ENCODE data around the gene TRMT1L.
"Not testable (repeated sequence)": the region's sequence is repeated elsewhere in the genome, so short reads cannot be mapped to it uniquely, and the experiment has no call there.

Gene TRMT1L

DNA sequence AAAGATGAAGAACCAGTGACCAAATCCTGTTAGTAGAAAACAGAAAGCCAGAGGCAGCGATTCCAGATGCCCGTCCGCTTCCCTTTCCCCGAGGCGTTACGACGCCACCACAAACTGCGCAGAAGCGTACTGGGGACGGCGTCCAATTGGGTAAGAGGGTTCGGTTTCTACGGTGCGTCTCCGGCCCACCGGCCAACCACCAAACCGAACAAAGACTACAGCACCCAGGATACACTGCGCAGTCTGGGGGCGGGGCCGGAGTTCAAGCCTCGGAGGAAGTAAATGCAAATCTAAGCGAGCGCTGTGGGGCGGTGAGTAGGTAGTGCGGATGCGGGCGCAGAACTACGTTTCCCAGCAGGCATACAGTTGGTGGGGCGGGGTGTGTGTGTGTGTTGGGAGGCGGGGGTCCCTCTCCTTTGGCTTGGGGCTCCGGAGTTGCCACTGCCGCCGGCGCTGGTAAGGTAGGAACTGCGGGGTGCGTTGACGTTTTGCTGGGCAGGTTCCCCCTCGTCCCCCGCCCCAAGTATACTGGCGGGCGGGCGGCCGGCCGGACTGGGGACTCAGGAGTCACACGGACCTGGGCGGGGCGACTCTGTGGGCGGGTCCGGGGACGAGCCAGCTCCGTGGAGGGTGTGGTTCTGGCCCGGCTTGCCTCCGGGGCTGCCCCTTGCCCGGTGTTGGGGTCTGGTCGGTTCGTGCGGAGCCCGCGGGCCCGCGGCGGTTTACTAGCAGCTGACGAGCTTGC, at the start of gene TRMT1L, which contains the start of gene SWT1:
Gene TRMT1L, minus strand, starts transcription at position 100 of the 745 bp plus-strand sequence. CDS start 241 bp downstream, outside the sequence.
Gene SWT1, plus strand, starts transcription at position 314 of the 745 bp plus-strand sequence. CDS start 3,675 bp downstream, outside the sequence.
- peak; percentile 95 to 98 for DNase-seq (ENCODE audit: extremely low read depth in 1 of 2, low read depth in 1 of 2)

DNA sequence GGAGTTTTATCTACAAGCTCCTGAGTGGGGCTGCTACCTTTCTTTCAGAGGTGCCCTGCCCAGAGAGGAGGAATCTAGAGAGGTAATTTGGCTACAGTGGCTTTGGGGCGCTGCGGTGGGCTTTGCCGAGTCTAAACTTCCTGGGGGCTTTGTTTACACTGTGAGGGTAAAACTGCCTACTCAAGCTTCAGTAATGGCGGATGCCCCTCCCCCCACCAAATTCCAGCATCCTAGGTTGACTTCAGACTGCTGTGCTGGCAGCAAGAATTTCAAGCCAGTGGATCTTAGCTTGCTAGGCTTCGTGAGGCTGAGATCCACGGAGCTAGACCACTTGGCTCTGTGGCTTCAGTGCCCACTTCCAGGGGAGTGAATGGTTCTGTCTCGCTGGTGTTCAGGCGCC, 44.1 kb upstream of the TRMT1L start:
- no peak for DNase-seq (ENCODE audit: extremely low read depth in 1 of 2, low read depth in 1 of 2)

- DNase-seq (ENCODE audit: extremely low read depth in 1 of 2, low read depth in 1 of 2), result not testable (repeated sequence)
These were observed 42.0 kb upstream of the TRMT1L start for GRCh38 chr1:185198712-185199111.

- no peak for DNase-seq (ENCODE audit: extremely low read depth in 1 of 2, low read depth in 1 of 2)
These were observed 37.0 kb upstream of the TRMT1L start for GRCh38 chr1:185193756-185194155.

- DNase-seq (ENCODE audit: extremely low read depth in 1 of 2, low read depth in 1 of 2), result no peak
These were observed 13.6 kb upstream of the TRMT1L start for GRCh38 chr1:185170291-185170848.

- DNase-seq (ENCODE audit: extremely low read depth in 1 of 2, low read depth in 1 of 2), result no peak
These were observed 9.4 kb upstream of the TRMT1L start for GRCh38 chr1:185166106-185166505.

DNA sequence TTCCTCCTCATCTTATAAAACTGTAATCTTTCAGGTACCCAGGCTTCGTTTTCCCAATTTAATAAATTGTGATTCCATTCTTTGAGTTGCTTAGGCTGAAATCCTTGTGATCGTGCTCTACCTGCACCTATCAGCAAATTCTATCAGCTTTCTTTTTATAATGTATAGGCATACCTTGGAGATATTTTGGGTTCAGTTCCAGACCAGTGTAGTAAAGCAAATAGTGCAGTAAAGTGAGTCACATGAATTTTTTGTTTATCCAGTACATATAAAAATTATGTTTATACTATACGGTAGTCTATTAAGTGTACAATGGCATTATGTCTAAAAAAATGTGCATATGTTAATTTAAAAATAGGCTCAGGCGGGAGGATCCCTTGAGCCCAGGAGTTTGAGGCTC, 5.7 kb upstream of the TRMT1L start:
- no peak for DNase-seq (ENCODE audit: extremely low read depth in 1 of 2, low read depth in 1 of 2)

GRCh38 chr1:185159966-185160365, 3.2 kb upstream of the TRMT1L start:
- no peak for DNase-seq (ENCODE audit: extremely low read depth in 1 of 2, low read depth in 1 of 2)

DNA sequence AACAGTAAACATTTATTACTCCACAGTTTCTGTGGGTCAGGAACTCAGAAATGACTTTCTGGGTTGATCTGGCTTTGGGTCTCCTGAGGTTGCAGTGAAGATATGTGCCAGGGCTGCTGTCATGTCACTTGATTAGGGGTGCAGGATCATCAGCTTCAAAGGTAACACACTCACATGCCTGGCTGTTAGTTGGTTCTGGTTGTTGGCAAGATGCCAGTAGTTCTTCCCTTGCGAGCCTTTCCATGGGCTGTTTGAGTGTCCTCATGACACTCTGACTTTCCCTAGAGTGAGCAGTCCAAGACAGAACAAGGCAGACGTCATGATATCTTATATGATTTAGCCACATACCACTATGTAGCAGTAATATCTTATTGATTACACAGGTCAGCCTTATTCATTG, 2.0 kb upstream of the TRMT1L start:
- DNase-seq (ENCODE audit: extremely low read depth in 1 of 2, low read depth in 1 of 2), result no peak

- DNase-seq (ENCODE audit: extremely low read depth in 1 of 2, low read depth in 1 of 2), result no peak
These were observed 1.1 kb upstream of the TRMT1L start for GRCh38 chr1:185157599-185158412.

DNA sequence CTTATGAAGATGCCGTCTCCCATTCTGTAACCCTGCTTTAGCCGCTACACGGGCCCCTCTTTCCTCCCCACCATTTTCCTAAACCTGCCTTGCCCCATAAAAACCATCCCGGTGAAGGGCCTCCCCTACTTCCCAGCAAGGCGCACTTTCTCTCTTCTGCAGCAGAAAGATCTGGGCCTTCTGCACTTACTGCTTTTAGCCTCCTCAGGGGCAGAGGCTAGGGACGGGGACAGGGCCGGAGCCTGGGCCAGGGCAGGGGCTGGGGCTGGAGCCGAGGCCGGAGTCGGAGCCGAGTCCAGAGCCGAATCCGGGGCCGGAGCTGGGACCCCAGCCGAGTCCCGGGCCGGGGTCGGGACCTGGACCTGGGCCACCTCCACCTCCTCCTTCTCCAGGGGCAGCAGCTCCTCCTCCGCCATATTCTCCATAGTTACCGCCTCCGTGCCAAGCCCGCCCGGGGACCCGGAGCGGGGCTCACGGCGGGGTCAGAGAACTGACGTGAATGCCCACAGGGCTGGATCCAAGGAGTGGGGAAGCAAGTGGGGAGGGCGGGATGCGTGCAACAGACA, 382 bp downstream of the TRMT1L start:
- no peak for DNase-seq (ENCODE audit: extremely low read depth in 1 of 2, low read depth in 1 of 2)

- DNase-seq (ENCODE audit: extremely low read depth in 1 of 2, low read depth in 1 of 2), result no peak
These were observed 1.0 kb downstream of the TRMT1L start for GRCh38 chr1:185155600-185156287.

DNA sequence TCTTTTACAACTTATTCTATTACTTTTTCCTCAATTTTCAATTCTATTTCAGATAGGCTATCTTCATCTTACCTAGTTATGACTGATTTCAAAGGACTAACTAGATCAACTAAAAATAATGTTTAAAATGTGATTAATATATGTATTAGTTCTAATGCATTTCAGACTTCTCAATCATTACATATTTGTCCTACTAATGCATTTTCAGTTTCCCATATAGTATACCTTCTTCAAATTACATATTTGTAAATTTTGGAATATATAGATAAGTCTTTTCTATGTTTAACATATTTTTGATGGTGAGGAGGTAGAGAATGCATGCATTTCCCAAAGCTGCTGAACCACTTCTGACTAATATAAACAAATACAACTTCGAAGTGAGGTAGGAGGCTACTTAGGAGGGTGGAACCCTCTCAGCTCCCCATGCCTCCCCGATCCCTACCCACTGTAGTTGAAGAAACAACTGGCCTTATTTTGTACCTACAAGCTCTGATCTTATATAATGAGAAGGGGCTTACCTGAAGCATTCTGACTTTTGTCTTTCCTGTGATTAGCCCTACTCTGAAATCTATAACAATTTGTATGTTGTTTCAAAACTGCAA, 1.7 kb downstream of the TRMT1L start:
- no peak for DNase-seq (ENCODE audit: extremely low read depth in 1 of 2, low read depth in 1 of 2)

- DNase-seq (ENCODE audit: extremely low read depth in 1 of 2, low read depth in 1 of 2), result no peak
These were observed 4.5 kb downstream of the TRMT1L start for GRCh38 chr1:185152187-185152767.

DNA sequence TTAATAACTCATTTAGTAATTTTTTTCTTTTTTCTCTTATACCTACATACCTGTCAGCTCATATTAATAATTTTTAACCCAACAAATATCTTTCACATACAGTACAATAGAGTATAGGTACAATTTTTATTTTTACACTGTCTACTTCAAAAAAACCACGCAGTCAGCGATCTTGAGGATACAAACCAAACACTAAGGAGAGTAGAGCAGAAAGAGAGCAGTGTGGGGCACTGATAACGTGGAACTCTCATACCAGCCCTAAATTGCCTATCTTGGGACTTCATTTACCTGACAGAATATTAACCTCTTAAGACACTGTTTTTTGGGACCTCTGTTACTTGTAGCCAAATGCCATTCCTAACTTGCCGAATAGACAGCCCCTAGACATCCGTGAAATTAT, 5.5 kb downstream of the TRMT1L start:
- DNase-seq (ENCODE audit: extremely low read depth in 1 of 2, low read depth in 1 of 2), result no peak

DNA sequence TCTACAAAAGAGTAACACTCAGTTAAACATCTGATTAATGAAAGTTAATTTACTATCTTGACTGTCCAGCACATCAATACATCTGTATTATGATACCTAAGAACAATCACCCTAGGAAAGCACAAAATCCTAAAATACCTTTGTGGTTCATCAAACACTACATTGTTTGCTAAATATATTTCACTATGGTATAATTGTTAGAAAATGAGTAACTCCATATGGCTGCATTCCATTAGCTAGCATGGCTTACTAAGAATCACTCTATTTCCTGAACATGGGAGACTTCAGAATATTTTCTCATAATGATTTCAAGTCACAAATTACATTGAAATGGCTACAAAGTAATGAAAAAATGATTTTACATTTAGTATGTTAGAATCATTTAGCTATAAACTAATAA, 12.5 kb downstream of the TRMT1L start:
- DNase-seq (ENCODE audit: extremely low read depth in 1 of 2, low read depth in 1 of 2), result no peak

DNA sequence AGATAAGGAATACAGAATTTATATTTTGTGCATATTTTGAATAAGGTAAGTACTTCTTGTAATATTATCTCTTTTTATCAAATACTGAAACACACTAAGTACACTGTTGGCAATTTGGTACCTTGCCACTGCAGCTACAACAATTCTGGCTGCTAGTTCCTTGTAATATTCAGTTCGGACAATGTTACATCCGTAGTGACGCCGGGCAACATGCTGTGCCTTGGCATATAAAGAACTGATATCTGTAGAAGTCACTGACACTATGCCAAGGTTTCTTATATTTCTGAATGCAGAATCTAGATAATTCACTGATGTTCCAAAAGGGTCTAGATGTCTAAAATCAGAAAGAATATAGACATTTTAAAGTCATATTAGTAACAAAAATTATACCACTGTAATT, 17.5 kb downstream of the TRMT1L start:
- no peak for DNase-seq (ENCODE audit: extremely low read depth in 1 of 2, low read depth in 1 of 2)

GRCh38 chr1:185137896-185138545, 18.7 kb downstream of the TRMT1L start:
- DNase-seq (ENCODE audit: extremely low read depth in 1 of 2, low read depth in 1 of 2), result no peak

DNA sequence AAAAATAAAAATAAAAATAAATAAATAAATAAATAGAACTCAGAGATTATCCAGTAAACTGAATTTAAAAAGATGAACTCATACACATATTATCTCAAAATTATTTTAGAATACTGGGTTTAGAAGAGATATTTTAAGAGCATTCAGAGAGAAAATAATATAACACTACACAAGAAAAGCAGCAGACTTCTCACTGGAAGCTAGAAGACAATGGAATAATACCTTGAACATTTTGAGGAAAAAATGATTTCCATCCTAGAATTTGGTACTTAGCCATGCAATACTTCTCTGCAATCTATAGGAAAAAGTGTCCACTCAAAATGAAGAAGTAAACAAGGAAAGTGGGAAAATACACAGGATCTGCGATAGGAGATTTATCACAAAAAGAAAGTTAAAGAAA, 24.2 kb downstream of the TRMT1L start:
- no peak for DNase-seq (ENCODE audit: extremely low read depth in 1 of 2, low read depth in 1 of 2)

GRCh38 chr1:185129708-185130107, 27.0 kb downstream of the TRMT1L start:
- DNase-seq (ENCODE audit: extremely low read depth in 1 of 2, low read depth in 1 of 2), result no peak
